Right atrium auricular region (tissue), 2 donors: Measurements from ENCODE around the gene HTR2B. TPM values are rescaled to one million over a fixed set of nuclear protein-coding genes. Genes with fewer than 3 reads are reported as not detected.
"Not testable (repeated sequence)": the region's sequence is repeated elsewhere in the genome, so short reads cannot be mapped to it uniquely, and the experiment has no call there.

Experiments
- DNase-seq: peaks from one replicate; pipeline ENCODE4 v3.0.0-alpha.2; 2019; ENCODE audit warnings: low spot score
- H3K27ac ChIP-seq, 2 donors: fragments of 200-600 bp; sonication (generic); 1 replicate in 1 of 2; 2 replicates in 1 of 2; pipeline ENCODE4 v1.5.1; 2016 to 2019
- H3K27me3 ChIP-seq, 2 donors: fragments of 200-600 bp; sonication (generic); one replicate each; pipeline versions ENCODE4 v1.5.1 to v1.6.0; 2017 to 2019
- H3K36me3 ChIP-seq: fragments of 200-600 bp; sonication (generic); one replicate; pipeline ENCODE4 v1.5.1; 2016
- H3K4me1 ChIP-seq, 2 donors: fragments of 200-600 bp; sonication (generic); one replicate each; pipeline versions ENCODE4 v1.5.1 to v1.6.0; 2017 to 2019
- H3K4me3 ChIP-seq, 2 donors: fragments of 200-600 bp; sonication (generic); 1 replicate in 1 of 2; 2 replicates in 1 of 2; pipeline ENCODE4 v1.5.1; 2017 to 2019; ENCODE audit warnings: mild to moderate bottlenecking in 1 of 2, moderate library complexity in 1 of 2
- H3K9me3 ChIP-seq, 2 donors: fragments of 200-600 bp; sonication (generic); one replicate each; pipeline ENCODE4 v1.5.1; 2019
- CTCF ChIP-seq, 2 donors: fragments of 200-600 bp; sonication (generic); IDR thresholded peaks; one replicate each; pipeline ENCODE4 v1.5.1; 2019; ENCODE audit warnings: antibody characterized with exemption in 2 of 2
- total RNA-seq, 2 donors: library from RNA; depleted of rRNA; stranded (reverse); fragments of >200 nt; gene quantifications; one replicate each; pipeline ENCODE4 v1.1.0, GENCODE V29; 2016

HTR2B gene
- total RNA-seq, 2 donors from 2014 or later: 2.8 to 7.3 TPM

- H3K36me3 ChIP-seq: peaks cover 37% of the 10 kb centered on the region
- peaks cover 0 to 3% of the 10 kb centered on the region in 2 donors for H3K9me3 ChIP-seq
- H3K27ac ChIP-seq: no peak overlapping the region
- no peak for DNase-seq
- H3K27me3 ChIP-seq: no peaks in the 10 kb centered on the region
- TF ChIP-seq CTCF (IDR thresholded peaks at IDR 0.05): no peak
- H3K4me3 ChIP-seq: no peak overlapping the region
- H3K4me1 ChIP-seq: no peaks in the 10 kb centered on the region
These were observed 30.9 kb downstream of the HTR2B start for GRCh38 chr2:231093933-231094332.

- no peaks in the 10 kb centered on the region for H3K4me1 ChIP-seq
- peaks cover 69% of the 10 kb centered on the region for H3K36me3 ChIP-seq
- H3K4me3 ChIP-seq: no peak overlapping the region
- no peaks in the 10 kb centered on the region for H3K27me3 ChIP-seq
- no peak for TF ChIP-seq CTCF (IDR thresholded peaks at IDR 0.05)
- no peak overlapping the region for H3K27ac ChIP-seq
- H3K9me3 ChIP-seq: no peaks in the 10 kb centered on the region
- no peak for DNase-seq
These were observed 36.1 kb downstream of the HTR2B start for GRCh38 chr2:231088754-231089153.

GRCh38 chr2:231084565-231084964 is 40.3 kb downstream of the HTR2B start:
- H3K36me3 ChIP-seq: peaks cover 97% of the 10 kb centered on the region

GRCh38 chr2:231069379-231070054 is 55.3 kb downstream of the HTR2B start:
- H3K27ac ChIP-seq: no peak overlapping the region
- H3K36me3 ChIP-seq: peaks cover 76% of the 10 kb centered on the region
- TF ChIP-seq CTCF (IDR thresholded peaks at IDR 0.05): no peak
- H3K27me3 ChIP-seq: no peaks in the 10 kb centered on the region
- no peak for DNase-seq
- no peaks in the 10 kb centered on the region for H3K9me3 ChIP-seq
- no peaks in the 10 kb centered on the region for H3K4me1 ChIP-seq
- no peak overlapping the region for H3K4me3 ChIP-seq

More at GRCh38 chr2:231084565-231084964, 40.3 kb downstream of the HTR2B start:
- no peaks in the 10 kb centered on the region for H3K27me3 ChIP-seq
- DNase-seq: no peak
- no peak for TF ChIP-seq CTCF (IDR thresholded peaks at IDR 0.05)
- H3K27ac ChIP-seq: no peak overlapping the region
- H3K4me3 ChIP-seq: no peak overlapping the region
- H3K4me1 ChIP-seq: no peaks in the 10 kb centered on the region
- no peaks in the 10 kb centered on the region for H3K9me3 ChIP-seq

- TF ChIP-seq CTCF (IDR thresholded peaks at IDR 0.05): no peak
- no peak overlapping the region for H3K27ac ChIP-seq
- no peaks in the 10 kb centered on the region for H3K4me1 ChIP-seq
- peaks cover 76% of the 10 kb centered on the region for H3K36me3 ChIP-seq
- H3K9me3 ChIP-seq: no peaks in the 10 kb centered on the region
- H3K4me3 ChIP-seq: no peak overlapping the region
- H3K27me3 ChIP-seq: no peaks in the 10 kb centered on the region
- no peak for DNase-seq
These were observed 56.2 kb downstream of the HTR2B start for GRCh38 chr2:231068525-231069222.

GRCh38 chr2:231067531-231067930 is 57.3 kb downstream of the HTR2B start:
- H3K27ac ChIP-seq, H3K4me3 ChIP-seq, DNase-seq, H3K4me1 ChIP-seq, H3K27me3 ChIP-seq, H3K9me3 ChIP-seq: not testable (repeated sequence)
- peaks cover 78% of the 10 kb centered on the region for H3K36me3 ChIP-seq
